ENCODE data around the gene FAM135A.

FAM135A gene

GRCh38 chr6:70574643-70575042 lies 161.3 kb downstream of the FAM135A start:
- TF ChIP-seq TAF1 (IDR thresholded peaks at IDR 0.05; ENCODE audit: borderline replicate concordance, insufficient read depth, low read length) (no peak), FOXP2 (optimal IDR thresholded peaks at IDR 0.05; ENCODE audit: borderline replicate concordance, extremely low read depth, extremely low read length, insufficient read depth) (no peak), POLR2AphosphoS5 (IDR thresholded peaks at IDR 0.05; ENCODE audit: low read depth, low read length) (no peak), REST (IDR thresholded peaks at IDR 0.05; ENCODE audit: insufficient read depth in 1 of 2, low read depth in 2 of 2, low read length in 2 of 2) (no peak)

DNA sequence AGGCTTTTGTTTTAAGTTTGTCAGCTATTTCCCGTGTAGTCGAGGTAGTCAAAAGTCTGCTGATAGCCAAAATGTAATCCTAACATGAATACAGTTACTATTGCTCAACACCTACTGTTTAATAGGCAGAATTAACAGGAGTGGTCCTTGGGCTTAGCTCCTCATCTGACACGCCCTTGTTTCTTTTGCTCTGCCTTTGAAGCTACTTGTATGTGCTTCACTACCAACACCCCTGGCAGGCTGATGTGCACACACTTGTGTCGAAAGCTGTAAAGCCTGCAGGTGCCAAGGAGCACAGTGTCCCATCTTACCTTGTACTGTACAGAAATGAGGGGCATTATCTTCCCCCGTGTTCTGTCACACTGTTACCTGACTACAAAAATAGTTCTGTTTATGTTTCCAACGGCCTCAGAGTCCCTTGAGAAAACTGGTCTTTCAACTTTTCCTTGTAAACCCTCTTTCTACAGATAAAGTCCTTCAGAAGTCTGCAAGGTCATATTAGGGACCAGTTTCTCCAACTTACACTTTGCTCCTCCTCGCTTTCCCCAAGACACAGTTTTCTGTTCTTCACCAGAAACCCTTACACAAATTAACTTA lies 162.7 kb downstream of the FAM135A start:
- TF ChIP-seq TAF1 (IDR thresholded peaks at IDR 0.05; ENCODE audit: borderline replicate concordance, insufficient read depth, low read length): no peak
- TF ChIP-seq SIN3A (IDR thresholded peaks at IDR 0.05; ENCODE audit: borderline replicate concordance, insufficient read depth, low read length): no peak
- TF ChIP-seq REST (IDR thresholded peaks at IDR 0.05; ENCODE audit: insufficient read depth in 1 of 2, low read depth in 2 of 2, low read length in 2 of 2): no peak
- TF ChIP-seq FOXP2 (optimal IDR thresholded peaks at IDR 0.05; ENCODE audit: borderline replicate concordance, extremely low read depth, extremely low read length, insufficient read depth): no peak
- TF ChIP-seq POLR2AphosphoS5 (IDR thresholded peaks at IDR 0.05; ENCODE audit: low read depth, low read length): no peak

GRCh38 chr6:70586114-70586513 lies 172.8 kb downstream of the FAM135A start:
- no peak for TF ChIP-seq FOXP2 (optimal IDR thresholded peaks at IDR 0.05; ENCODE audit: borderline replicate concordance, extremely low read depth, extremely low read length, insufficient read depth)
- no peak for TF ChIP-seq REST (IDR thresholded peaks at IDR 0.05; ENCODE audit: insufficient read depth in 1 of 2, low read depth in 2 of 2, low read length in 2 of 2)
- no peak for TF ChIP-seq POLR2AphosphoS5 (IDR thresholded peaks at IDR 0.05; ENCODE audit: low read depth, low read length)

GRCh38 chr6:70590400-70590799 lies 177.1 kb downstream of the FAM135A start:
- TF ChIP-seq FOXP2 (optimal IDR thresholded peaks at IDR 0.05; ENCODE audit: borderline replicate concordance, extremely low read depth, extremely low read length, insufficient read depth) (no peak), TAF1 (IDR thresholded peaks at IDR 0.05; ENCODE audit: borderline replicate concordance, insufficient read depth, low read length) (no peak), POLR2AphosphoS5 (IDR thresholded peaks at IDR 0.05; ENCODE audit: low read depth, low read length) (no peak), SIN3A (IDR thresholded peaks at IDR 0.05; ENCODE audit: borderline replicate concordance, insufficient read depth, low read length) (no peak), REST (IDR thresholded peaks at IDR 0.05; ENCODE audit: insufficient read depth in 1 of 2, low read depth in 2 of 2, low read length in 2 of 2) (no peak)
